ENCODE results near the gene OR8D2.
"Not testable (repeated sequence)": the region's sequence is repeated elsewhere in the genome, so short reads cannot be mapped to it uniquely, and the experiment has no call there.

The OR8D2 gene

GRCh38 chr11:124285610-124286344 lies 34.2 kb downstream of the OR8D2 start:
- DNase-seq: no peak

GRCh38 chr11:124278261-124278660 lies 41.7 kb downstream of the OR8D2 start:
- no peak for DNase-seq

- no peak for DNase-seq
These were observed 42.2 kb downstream of the OR8D2 start for GRCh38 chr11:124277804-124278203.

- no peak for DNase-seq
These were observed 42.8 kb downstream of the OR8D2 start for GRCh38 chr11:124277207-124277606.

- no peak for DNase-seq
These were observed 43.9 kb downstream of the OR8D2 start for GRCh38 chr11:124276081-124276480.

- no peak for DNase-seq
These were observed 46.0 kb downstream of the OR8D2 start for GRCh38 chr11:124274000-124274399.

- not testable (repeated sequence) for DNase-seq
These were observed 49.1 kb downstream of the OR8D2 start for GRCh38 chr11:124270886-124271285.

All from CD4-positive, alpha-beta T cell treated with Interleukin-12 subunit alpha and Interleukin-12 subunit beta, for 1 hour (primary cell).